Caco-2 (cell line): ENCODE measurements around the gene SGCB. TPM values are rescaled to one million over a fixed set of nuclear protein-coding genes. Genes with fewer than 3 reads are reported as not detected.

Experiments
- BruUV-seq: library from RNA; stranded (reverse); fragments of 400-500 nt; replicated peaks from 2 replicates; lab custom pipeline; 2021; lab: Mats Ljungman, UMichigan
- CTCF ChIA-PET: fragments of 300-600 bp; sonication (Branson Sonifier 250); formaldehyde crosslinking; loops from one replicate; lab custom pipeline; 2022; ENCODE audit warnings: antibody characterized with exemption; lab: Charles Lee
- POLR2A ChIA-PET: fragments of 300-600 bp; sonication (Branson Sonifier 250); formaldehyde crosslinking; loops from one replicate; lab custom pipeline; 2022; ENCODE audit warnings: antibody characterized with exemption; lab: Charles Lee
- DNase-seq, 2 experiments: peaks; one replicate each; pipeline versions ENCODE4 v3.0.0 to v3.0.0-alpha.2; 2020 to 2022
- H3K27me3 ChIP-seq: replicated peaks from 2 replicates; pipeline ENCODE4 v1.6.0; 2011; ENCODE audit warnings: low read length; ENCODE audit not compliant: control insufficient read depth, insufficient read depth
- H3K36me3 ChIP-seq: 2 replicates; pipeline ENCODE4 v1.5.1; 2011; ENCODE audit warnings: low read length; ENCODE audit not compliant: control insufficient read depth, insufficient read depth
- H3K4me1 ChIP-seq: fragments of 250-450 bp; sonication (Bioruptor Pico); 2 replicates; pipeline ENCODE4 v1.5.1; 2020; ENCODE audit warnings: mild to moderate bottlenecking
- H3K4me3 ChIP-seq: 2 replicates; pipeline ENCODE4 v1.5.1; 2011; ENCODE audit warnings: low read depth, mild to moderate bottlenecking, control low read depth, low read length
- H3K9me3 ChIP-seq: fragments of 250-450 bp; sonication (Bioruptor Pico); 2 replicates; pipeline ENCODE4 v1.5.1; 2020; ENCODE audit warnings: mild to moderate bottlenecking, moderate library complexity
- H3K27ac Mint-ChIP-seq: one replicate; pipeline ENCODE4 v1.8.0; 2022; ENCODE audit warnings: mixed read lengths; ENCODE audit not compliant: unreplicated experiment
- H3K27me3 Mint-ChIP-seq: one replicate; pipeline ENCODE4 v1.8.0; 2022; ENCODE audit warnings: mixed read lengths; ENCODE audit not compliant: insufficient read depth, unreplicated experiment
- H3K36me3 Mint-ChIP-seq: one replicate; pipeline ENCODE4 v1.8.0; 2022; ENCODE audit warnings: mild to moderate bottlenecking, mixed read lengths; ENCODE audit not compliant: insufficient read depth, unreplicated experiment
- H3K4me1 Mint-ChIP-seq: one replicate; pipeline ENCODE4 v1.8.0; 2022; ENCODE audit warnings: low read depth, mixed read lengths; ENCODE audit not compliant: unreplicated experiment
- H3K4me3 Mint-ChIP-seq: one replicate; pipeline ENCODE4 v1.8.0; 2022; ENCODE audit warnings: mild to moderate bottlenecking, moderate library complexity, mixed read lengths; ENCODE audit not compliant: unreplicated experiment
- H3K9me3 Mint-ChIP-seq: one replicate; pipeline ENCODE4 v1.8.0; 2022; ENCODE audit warnings: mixed read lengths; ENCODE audit not compliant: unreplicated experiment
- CTCF ChIP-seq, 2 experiments: fragments of 200-600 bp in 1 of 2; IDR thresholded peaks; 1 replicate in 1 of 2; 2 replicates in 1 of 2; pipeline versions ENCODE4 v1.5.1 to v1.8.0; 2011 to 2022; ENCODE audit warnings: antibody characterized with exemption in 1 of 2, control low read depth in 1 of 2, inconsistent platforms in 1 of 2, low read depth in 1 of 2, low read length in 1 of 2, mild to moderate bottlenecking in 1 of 2, moderate library complexity in 1 of 2; ENCODE audit not compliant: insufficient read depth in 1 of 2, severe bottlenecking in 1 of 2, unreplicated experiment in 1 of 2
- intact Hi-C: fragments of 100-400 bp; cut with micrococcal nuclease; formaldehyde crosslinking; loops from one replicate; pipeline ENCODE4 v1.10.0; 2022; ENCODE audit not compliant: unreplicated experiment
- total RNA-seq: library from RNA; stranded (reverse); gene quantifications from 2 replicates; pipeline ENCODE4 v1.2.3, GENCODE V29; 2022

The SGCB gene
- total RNA-seq, 1 experiment from 2014 or later: 7.2 TPM

- H3K4me3 ChIP-seq: no peak overlapping the region
- H3K4me1 ChIP-seq: no peaks in the 10 kb centered on the region
- no peaks in the 10 kb centered on the region for H3K9me3 Mint-ChIP-seq
- H3K27me3 Mint-ChIP-seq: peaks cover 29% of the 10 kb centered on the region
- intact Hi-C loops: no loop called here
- H3K27ac Mint-ChIP-seq: no peak overlapping the region
- no TSS peak for BruUV-seq
- ChIA-PET CTCF (no interaction called here), POLR2A (no interaction called here)
- no peaks in the 10 kb centered on the region for H3K9me3 ChIP-seq
- no peak for TF ChIP-seq CTCF (IDR thresholded peaks at IDR 0.05; ENCODE audit: insufficient read depth in 1 of 2, low read depth in 1 of 2, low read length in 1 of 2, severe bottlenecking in 1 of 2, unreplicated experiment in 1 of 2)
- no peaks in the 10 kb centered on the region for H3K36me3 Mint-ChIP-seq
- H3K36me3 ChIP-seq: no peaks in the 10 kb centered on the region
- no peak overlapping the region for H3K4me3 Mint-ChIP-seq
- H3K4me1 Mint-ChIP-seq: no peaks in the 10 kb centered on the region
- DNase-seq: no peak
- no peaks in the 10 kb centered on the region for H3K27me3 ChIP-seq
Measured at GRCh38 chr4:52069571-52069970, 31.5 kb upstream of the SGCB start.

DNA sequence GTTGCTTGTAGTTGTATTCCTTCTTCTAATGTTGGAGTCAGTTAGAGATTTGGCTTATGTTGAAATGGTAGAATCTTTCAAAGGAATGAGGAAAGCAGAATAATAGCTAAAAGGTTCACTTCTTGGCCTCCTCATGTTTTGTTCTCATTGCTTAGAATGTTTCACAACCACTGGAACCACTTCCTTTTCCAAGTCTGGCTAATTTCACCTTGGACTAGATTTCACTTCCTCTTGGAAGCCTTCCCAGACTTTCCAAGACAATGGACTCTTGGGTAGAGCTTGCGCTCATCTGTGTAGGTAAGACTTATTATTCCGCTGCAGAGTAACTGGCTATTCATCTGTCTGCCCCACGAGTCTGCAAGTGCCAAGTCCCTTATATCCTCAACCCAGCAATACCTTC is 21.3 kb upstream of the SGCB start:
- Histone ChIP-seq H3K9me3 (no peaks in the 10 kb centered on the region), H3K4me3 (no peak overlapping the region), H3K27me3 (no peaks in the 10 kb centered on the region), H3K4me1 (no peaks in the 10 kb centered on the region), H3K36me3 (no peaks in the 10 kb centered on the region)
- no peaks in the 10 kb centered on the region for H3K4me1 Mint-ChIP-seq
- no peak for TF ChIP-seq CTCF (IDR thresholded peaks at IDR 0.05; ENCODE audit: insufficient read depth in 1 of 2, low read depth in 1 of 2, low read length in 1 of 2, severe bottlenecking in 1 of 2, unreplicated experiment in 1 of 2)
- no peak for DNase-seq
- H3K27ac Mint-ChIP-seq: no peak overlapping the region
- no peaks in the 10 kb centered on the region for H3K36me3 Mint-ChIP-seq
- ChIA-PET CTCF (no interaction called here), POLR2A (no interaction called here)
- H3K27me3 Mint-ChIP-seq: peaks cover 20% of the 10 kb centered on the region
- intact Hi-C loops: no loop called here
- no peak overlapping the region for H3K4me3 Mint-ChIP-seq
- H3K9me3 Mint-ChIP-seq: no peaks in the 10 kb centered on the region
- BruUV-seq: no TSS peak

GRCh38 chr4:52058275-52058674 is 20.2 kb upstream of the SGCB start:
- Histone ChIP-seq H3K36me3 (no peaks in the 10 kb centered on the region), H3K4me1 (no peaks in the 10 kb centered on the region), H3K4me3 (no peak overlapping the region), H3K9me3 (no peaks in the 10 kb centered on the region), H3K27me3 (no peaks in the 10 kb centered on the region)
- Mint-ChIP-seq H3K9me3 (no peaks in the 10 kb centered on the region), H3K4me3 (no peak overlapping the region), H3K4me1 (no peaks in the 10 kb centered on the region), H3K27me3 (peaks cover 25% of the 10 kb centered on the region), H3K36me3 (no peaks in the 10 kb centered on the region), H3K27ac (no peak overlapping the region)
- intact Hi-C loops: no loop called here
- no peak for DNase-seq
- ChIA-PET CTCF (no interaction called here), POLR2A (no interaction called here)
- BruUV-seq: no TSS peak
- no peak for TF ChIP-seq CTCF (IDR thresholded peaks at IDR 0.05; ENCODE audit: insufficient read depth in 1 of 2, low read depth in 1 of 2, low read length in 1 of 2, severe bottlenecking in 1 of 2, unreplicated experiment in 1 of 2)
